CMK (cell line): Measurements from ENCODE around the gene SLCO2A1.

Source experiments
- DNase-seq: peaks from one replicate; pipeline ENCODE4 v3.0.0-alpha.2; 2010; ENCODE audit warnings: low read depth

SLCO2A1 gene

DNA sequence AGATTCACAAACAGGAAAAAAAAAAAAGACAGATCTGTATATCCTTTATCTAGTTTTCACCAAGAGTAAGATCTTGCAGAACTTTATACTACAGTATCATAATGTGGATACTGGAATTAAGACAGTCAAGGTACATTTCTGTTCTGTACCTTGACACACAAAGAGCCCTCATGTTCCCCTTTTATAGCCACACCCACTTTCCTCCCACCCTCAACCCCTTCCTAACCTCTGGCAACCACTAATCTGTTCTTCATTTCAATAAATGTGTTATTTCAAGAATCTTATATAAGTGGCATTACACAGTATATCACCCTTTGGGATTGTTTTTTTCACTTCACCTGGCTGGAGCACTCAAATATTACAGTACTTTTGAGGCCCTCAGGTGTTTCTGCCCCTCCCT, 130.4 kb downstream of the SLCO2A1 start:
- DNase-seq = no peak

DNA sequence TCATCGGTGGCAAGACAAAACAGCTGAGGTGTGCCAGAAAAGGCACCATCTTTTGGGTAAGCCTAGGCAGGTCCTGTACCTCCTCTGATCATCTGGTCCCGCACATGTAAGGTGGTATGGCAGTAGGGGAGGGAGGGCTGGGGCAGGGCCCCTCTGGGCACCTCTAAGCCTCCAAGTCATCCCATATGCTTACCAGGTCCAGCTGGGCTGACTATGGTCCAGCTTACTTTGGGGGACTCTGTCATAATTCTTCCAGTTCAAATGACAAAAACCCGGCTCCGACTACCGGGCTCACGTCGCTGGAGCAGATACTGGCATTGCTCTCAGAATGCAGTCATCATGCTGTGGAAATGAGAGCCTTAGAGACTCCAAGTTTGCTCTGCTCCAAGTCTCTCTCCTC, 132.2 kb downstream of the SLCO2A1 start:
- no peak for DNase-seq

DNA sequence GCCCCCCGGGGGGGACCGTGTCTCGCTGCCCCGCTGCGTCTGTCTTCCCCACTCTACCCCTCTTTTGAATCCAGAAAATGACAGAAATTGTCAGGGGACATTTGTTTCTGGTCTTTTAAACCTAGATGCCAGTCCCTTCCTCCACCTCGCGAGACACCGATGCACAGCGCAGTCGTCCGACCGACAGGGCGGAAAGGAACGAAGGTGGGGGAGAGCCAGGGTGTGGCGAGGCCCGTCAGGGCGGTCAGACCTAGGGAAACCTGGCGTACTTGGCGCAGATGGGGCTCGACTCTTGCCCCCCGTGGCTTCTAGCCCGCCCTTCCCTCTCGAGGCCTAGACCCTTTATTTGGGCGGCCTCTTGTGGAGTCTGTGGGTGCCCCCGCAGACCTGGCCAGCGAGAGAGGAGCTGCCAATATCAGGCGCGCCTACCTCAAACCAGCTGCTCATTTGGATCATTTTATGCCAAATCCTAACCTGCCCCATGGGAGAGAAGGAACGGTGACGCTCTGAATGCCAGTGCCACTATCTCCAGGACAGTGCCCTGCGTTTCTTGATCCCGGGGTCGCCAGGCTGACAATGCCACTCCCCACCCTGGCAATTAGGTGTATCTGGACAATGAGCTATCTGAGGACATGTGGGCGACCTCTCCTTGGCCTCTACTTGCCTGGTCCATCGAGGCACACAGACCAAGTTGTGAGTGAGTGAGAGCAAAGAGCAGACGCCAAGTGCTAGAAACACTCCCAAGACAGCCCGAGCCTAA, 133.5 kb downstream of the SLCO2A1 start:
- DNase-seq = no peak

DNA sequence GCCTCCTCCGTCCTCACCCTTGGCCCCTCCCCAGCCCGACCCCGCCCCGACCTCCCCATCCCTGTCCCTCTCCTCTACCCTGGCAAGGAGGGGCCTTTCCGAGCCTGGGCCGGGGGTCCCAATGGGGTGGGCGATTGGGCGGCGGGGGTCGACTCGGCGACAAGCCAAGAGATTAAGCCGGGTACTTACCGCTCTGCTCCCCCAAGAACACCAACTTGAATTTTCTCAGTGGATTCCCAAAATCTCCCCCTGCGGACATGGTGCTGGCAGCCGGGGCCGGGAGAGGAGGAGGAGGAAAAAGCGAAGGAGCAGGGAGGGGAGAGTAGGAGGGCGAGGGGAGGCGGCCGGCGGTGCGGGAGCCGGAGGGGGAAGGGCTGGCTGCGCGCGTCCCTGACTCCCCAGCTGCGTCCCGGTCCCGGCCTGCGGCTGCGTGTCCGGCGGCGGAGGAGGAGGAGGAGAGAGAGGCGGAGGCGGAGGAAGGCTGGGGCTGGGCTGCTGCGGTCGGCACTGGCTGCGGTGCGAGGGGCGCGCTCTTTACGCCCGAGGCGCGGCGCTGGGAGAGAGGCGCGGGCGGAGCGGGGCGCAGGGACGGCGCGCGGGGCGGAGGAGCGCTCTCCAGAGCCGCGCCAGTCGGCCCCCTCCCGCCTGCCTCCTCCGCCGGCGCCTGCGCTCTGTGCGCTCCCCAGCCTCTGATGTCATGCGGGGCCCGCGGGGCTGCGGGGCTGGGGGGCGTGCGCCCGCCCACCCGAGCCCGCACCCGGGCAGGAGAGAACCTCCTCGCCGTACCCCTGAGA, 134.3 kb downstream of the SLCO2A1 start, which contains the start of gene RAB6B:
RAB6B (minus strand) TSS at position 675 of the 794 bp plus-strand sequence; CDS start at position 259, 416 bp downstream.
- no peak for DNase-seq

DNA sequence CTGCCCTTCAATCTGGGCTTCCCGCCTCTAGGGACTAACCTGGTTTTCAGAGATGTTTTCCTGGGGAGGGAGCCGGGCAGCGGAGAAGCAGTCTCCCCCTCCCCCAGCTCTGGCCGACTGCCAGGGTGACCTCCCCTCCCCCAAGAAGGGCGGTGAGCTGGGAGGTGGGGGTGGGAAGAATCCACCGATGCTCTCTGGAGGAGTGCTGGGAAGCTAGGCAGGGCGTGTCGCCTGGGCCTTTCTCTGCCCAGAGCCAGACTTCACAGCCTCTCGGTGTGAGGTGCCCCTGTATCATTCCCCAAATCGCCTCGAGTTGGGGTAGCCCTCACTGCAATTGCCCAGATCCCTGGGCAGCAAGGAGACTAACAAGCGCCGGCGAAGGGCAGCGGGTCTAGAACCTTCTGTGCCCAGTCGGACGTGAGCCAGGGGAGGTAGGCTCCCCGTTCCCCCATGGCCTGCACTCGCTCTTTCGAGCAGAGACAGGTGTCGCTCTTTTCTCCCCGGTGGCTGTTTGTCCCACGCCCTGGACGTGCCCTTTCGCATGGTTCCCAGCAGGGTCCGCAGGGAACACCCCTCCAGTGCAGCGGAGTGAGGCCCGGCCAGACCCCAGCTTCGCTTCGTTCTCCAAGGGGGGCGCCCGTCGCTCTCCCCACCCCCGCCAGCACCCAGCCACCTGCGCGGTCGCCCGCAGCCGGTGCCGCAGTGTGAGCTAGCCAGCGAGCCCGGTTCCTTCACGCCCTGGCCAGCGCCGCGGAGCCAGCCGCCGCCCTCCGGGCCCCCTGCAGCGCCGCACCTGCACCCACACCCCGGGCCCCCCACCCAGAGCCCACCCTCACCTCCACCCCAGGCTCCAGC, 135.1 kb downstream of the SLCO2A1 start:
- no peak for DNase-seq

DNA sequence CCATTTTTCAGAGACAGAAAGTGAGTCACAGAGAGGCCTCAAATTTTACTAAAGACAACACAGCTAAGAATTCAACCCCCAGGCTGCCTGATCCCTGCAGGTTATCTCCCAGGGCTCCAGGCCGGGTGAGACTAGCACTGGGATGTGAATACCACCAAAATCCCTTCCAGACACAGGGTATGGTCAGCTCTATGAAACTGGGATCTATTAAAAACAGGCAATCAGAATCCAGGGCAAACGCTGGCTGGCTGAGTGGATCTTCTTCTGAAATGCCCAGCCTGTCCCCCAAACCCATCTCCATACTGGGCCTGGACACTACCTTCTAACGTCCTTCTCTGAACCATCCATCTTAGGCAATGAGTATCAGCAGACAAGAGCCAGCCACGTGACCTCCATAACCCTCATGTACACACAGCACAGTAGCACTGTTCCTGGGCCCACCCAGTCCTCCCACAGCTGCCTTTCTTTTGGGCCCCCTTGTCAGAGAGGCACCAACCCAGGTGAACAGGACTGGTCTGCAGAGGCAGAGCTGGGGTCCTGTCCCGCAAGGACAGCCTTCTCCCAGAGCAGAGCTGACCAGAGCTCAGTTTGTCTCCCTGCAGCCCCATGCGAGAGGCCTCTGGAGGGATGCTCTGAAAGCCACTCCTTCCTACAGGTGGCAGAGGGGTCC, 135.9 kb downstream of the SLCO2A1 start:
- DNase-seq = no peak

DNA sequence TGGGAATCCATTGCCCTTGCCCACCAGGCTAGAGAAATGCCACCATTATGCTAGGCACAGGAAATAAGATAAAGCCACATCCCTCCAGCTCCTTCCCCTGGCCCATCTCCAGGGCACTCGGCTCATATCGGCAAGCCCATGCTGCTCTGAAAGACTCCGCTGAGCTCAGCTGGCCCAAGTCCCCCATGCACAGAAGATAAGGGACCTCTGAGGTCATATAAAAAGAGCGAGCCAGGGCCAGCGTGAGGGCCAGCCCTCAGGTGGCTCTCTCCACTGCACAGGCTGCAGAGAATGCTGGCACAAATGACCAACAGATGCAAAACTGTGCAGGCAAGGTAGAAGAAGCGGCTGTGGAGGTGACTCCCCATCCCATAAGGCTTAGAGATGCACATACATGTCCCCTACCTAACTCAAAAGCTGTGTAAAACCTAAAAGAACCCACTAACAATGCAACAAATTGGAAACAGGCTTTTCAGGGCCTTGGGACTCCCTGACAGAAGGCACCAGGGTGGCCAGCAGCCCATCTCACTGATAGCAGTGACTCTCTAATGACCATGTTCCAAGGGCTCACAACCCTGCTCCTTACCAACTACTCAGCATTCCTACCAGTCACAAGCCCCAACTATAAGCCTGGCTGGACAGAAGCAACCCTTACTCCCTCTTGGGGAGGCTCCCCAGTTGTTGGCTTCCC, 137.0 kb downstream of the SLCO2A1 start:
- no peak for DNase-seq

DNA sequence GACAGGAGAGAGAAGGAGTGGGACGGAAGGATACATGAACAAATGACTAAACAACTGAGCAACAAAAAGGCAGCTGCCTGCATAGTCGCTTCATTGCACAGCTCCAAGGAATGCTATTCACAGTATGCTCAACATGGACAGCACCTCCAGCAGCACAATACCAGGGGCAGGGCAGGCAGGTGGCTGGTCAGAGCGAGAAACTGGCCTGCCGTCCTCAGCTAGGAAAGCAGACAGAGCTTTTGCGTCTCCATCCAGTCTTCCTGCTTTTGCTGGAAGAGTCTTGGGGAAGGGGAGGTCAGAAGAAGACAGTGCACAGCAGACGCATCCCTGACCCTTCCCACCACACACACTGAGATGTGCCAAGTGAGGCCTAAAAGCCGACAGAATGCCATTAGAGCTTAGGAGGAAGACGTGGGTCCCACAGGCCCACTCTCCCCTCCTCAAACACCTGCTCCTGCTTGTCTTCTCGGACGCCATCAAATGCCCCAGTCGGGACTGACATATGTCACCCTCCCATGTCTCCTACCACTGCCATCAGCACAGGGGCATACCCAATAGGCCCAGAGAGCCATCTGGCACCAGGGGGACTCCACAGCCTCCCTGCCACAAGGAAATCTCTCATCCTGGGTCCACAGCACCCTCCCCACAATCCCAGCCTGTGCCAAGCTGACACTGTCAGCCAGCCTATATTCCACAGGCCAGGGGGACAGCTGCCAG, 137.9 kb downstream of the SLCO2A1 start:
- no peak for DNase-seq

DNA sequence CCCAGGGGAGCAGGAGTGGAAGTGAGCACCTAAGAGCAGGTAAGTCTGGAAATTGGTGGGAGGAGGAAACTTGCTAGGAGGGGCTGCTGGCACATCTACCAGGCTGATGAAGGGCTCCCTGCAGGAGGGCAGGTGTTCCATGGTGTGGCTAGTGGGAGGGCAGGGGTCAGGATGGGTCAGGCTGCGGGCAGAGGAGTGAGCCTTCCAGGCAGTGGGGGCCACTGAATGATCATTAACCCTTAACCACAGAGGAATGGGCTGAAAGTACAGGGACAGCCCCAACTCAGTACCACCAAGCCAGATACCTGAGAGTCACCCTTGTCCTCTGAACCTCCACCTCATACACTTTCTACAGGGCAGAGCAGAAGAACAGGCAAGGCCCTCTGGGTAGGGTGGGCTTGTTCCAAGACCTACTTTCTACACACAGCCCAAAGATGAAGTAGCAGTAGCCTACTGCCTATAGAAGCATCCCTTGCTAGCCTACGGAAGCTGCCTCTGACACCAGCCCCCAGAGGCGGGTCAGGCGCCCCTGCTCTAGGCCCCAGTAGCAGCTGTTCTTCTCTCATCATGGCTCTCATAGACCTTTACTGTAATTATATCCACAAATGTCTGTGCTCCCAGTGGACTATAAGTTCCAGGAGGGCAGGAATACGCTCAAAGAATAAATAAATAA, 138.6 kb downstream of the SLCO2A1 start:
- no peak for DNase-seq

DNA sequence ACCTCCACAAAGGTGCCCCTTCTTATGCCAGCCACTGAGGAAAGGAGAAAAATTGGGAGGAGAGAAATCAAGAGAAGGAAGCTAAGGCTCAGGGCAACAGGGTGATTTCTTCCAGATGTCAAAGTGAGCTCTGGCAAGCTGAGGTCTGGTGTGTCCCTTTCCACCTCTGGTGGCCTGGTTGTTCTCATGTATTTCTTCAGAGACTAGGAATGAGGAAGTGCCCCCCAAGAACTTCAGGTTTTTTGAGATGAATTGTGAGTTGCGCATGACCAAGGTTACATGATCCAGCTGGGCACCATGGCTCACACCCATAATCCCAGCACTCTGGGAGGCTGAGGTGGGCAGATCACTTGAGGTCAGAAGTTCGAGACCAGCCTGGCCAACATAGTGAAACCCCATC, 139.7 kb downstream of the SLCO2A1 start:
- no peak for DNase-seq

DNA sequence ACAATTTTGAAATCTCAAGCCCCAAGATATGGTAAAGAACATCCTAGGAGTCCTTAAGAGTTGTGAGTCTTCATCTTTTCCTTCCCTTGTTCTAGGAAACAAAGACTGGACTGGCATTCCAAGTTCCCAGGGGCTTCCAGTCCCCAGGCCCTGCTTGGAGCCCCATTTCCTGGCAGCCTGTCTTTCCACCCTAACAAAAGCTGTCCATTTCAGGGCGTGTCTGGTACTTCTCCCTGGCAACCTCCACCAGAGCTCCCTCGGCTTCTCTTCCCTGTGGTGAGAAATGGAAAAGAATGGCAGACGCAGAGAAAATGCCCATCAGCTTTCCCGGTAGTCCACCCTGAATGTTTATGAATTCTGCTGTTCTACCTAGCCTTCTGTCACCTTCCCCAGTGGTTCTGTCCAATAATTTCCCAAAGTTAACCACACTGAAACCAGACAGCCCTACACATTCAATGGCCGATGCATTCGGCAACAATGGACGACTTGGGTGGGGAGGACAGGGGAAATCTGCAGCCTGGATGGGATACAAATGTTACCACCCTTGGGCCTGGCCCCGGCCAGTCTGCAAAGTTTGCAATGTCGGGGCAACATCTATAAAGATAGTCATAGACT, 140.9 kb downstream of the SLCO2A1 start:
- no peak for DNase-seq

DNA sequence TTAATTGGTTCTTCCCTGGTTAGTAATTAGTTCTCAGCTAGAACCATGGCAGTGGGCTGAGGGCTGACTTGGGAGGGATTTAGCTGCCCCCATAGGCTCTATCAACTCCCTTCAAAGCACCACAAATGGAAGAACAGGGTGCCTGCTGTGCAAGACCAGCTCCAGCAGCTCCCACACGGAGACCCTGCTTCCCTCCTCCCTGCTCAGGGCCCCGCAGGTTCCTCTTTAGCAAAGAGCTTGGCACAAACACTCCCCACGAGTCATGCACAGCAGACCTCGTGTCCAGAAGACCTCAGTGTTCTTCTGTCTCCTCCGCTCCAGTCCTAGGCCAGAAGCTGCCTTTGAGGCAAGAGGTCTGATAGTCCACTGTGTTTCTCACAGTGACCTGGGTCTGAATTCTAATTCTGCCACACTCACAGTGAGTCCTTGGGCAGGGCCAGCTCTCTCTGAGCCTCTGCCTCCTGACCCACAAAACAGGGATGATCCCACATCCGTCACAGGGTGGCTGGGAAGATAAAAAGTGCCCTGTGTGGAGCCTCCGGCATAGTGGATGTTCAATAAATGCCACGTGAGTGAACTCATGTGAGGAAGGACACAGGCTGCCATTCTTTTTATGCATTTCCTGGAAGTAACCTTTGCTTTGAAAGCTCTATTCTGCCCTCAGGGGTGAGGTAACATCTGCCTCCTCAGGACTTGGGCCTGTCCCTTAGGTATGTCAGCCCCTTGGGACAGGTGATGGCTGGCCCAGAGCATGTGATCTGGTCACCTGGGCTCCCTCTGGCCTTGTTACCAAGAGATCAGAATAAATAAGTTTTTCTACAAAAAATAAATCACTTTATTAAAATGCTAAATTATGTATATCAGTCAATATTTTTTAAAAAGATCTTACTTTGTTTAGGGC, 141.7 kb downstream of the SLCO2A1 start:
- no peak for DNase-seq

DNA sequence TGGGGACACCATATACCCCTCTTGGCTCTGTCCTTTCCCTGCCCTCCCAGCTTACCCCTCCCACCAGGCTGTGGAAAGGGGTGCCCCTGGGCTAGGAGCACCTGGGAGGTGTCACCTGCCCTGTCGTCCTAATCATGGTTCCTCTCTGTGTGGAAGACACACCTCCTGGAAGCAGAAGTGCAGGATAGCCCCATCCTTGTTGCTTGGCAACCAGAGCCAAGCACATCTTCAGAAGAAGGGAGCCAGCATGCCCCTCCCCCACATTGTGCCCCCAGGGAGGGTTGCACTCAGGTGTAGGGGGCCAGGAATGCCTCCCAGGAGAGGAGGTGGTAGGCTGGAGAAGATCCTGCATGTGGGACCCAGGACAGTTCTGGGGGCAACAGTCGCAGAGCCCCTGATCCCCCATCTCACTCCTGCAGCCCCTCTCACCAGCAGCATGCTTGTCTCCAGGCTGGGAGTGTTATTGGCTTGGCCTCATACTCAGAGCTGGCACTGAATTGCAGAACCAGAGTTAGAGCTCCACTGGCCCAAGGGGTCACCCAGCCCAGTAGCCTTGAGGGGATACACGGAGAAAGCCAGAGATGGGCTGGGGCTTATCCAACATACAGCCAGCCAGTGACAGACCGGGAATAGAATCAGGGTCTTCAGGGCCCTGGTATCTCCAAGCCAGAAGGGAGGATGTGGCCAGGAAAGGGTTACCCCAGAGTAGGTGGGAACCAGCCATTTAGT, 142.5 kb downstream of the SLCO2A1 start:
- DNase-seq = no peak

DNA sequence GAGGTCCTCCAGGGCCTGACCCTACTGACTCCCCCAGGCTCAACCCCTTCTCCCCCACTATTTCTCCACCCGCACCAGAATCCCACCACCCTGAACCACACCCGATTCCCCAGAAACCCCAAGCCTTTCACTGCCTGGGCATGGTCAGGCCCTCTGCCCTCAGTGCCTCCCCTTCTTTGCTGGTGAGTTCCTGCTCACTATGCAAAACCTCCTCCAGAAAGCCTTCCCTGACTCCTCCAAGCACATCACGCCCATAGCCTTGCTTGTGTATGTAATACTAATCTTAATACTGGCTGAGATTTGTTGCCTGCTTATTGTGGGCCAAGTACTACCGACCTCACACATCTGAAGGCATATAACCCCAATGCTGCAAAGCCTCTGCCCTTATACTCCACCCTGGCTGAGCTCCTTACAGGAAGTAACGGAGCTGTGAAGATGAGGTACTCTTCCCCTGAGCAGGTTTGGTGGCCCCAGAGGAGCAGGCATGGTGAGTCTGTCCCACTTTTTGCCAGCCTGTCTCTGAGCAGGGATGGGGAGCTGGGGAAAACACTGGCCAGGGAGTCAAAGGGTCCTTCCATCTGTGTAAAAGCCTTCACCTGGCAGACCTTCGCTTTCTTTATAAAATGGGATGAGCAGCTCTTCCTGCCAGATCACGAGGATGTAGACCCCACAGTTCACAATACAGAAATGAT, 143.5 kb downstream of the SLCO2A1 start:
- no peak for DNase-seq

DNA sequence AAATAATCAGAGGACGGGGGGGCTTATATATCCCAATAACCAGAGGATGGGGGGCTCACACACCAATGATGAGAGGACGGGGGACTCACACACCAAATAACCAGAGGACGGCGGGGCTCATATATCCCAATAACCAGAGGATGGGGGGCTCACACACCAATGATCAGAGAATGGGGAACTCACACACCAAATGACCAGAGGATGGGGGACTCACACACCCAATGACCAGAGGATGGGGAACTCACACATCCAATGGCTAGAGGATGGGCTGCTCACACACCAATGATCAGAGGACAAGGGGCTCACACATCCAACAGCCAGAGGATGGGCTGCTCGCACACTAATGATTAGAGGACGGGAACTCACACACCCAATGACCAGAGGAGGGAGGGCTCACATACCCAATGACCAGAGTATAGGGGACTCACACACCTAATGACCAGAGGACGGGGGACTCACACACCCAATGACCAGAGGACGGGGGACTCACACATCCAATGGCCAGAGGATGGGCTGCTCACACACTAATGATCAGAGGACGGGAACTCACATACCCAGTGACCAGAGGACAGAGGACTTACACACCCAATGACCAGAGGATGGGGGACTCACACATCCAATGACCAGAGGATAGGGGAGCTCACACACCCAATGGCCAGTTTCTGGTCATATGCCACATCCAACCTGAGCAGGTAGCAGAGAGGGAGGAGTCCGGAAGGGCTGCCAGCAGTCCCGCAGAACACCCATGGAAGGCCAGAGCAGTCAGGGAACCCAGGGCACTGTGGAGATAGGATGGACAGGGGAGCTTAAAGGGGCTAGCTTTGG, 144.6 kb downstream of the SLCO2A1 start:
- DNase-seq = no peak
